OCI-LY3 (cell line): ENCODE data around the gene GFOD1.

Experiments
- H2AFZ ChIP-seq: fragments of 200-600, 300-600 bp; shearing (Covaris generic); 2 replicates; pipeline ENCODE4 v1.6.0; 2014; ENCODE audit warnings: antibody characterized with exemption, low read depth, low read length
- H3K27ac ChIP-seq: fragments of 200-600, 300-600 bp; sonication (generic); 2 replicates; pipeline ENCODE4 v1.5.1; 2014; ENCODE audit warnings: mild to moderate bottlenecking, low read length, moderate library complexity, mixed read lengths
- H3K27me3 ChIP-seq: fragments of 200-600, 300-600 bp; sonication (generic); 2 replicates; pipeline ENCODE4 v1.6.1; 2014; ENCODE audit warnings: low read depth, low read length, mixed read lengths
- H3K36me3 ChIP-seq: fragments of 200-600, 300-600 bp; sonication (generic); replicated peaks from 2 replicates; pipeline ENCODE3; 2014; ENCODE audit warnings: low read depth, low read length, mixed read lengths
- H3K4me1 ChIP-seq: fragments of 300-600, 200-600 bp; sonication (generic); 2 replicates; pipeline ENCODE4 v1.6.1; 2014; ENCODE audit warnings: low read length, mixed read lengths
- H3K4me2 ChIP-seq: fragments of 200-600, 300-600 bp; sonication (generic); 2 replicates; pipeline ENCODE4 v1.6.1; 2014; ENCODE audit warnings: low read length, mixed read lengths
- H3K4me3 ChIP-seq: fragments of 300-600, 200-600 bp; sonication (generic); 2 replicates; pipeline ENCODE4 v1.5.1; 2014; ENCODE audit warnings: antibody characterized with exemption, mild to moderate bottlenecking, low read length, moderate library complexity
- H3K79me2 ChIP-seq: fragments of 300-600, 200-600 bp; shearing (Covaris generic); 2 replicates; pipeline ENCODE4 v1.6.1; 2014; ENCODE audit warnings: mild to moderate bottlenecking, low read length, mixed read lengths
- H3K9ac ChIP-seq: fragments of 300-600, 200-600 bp; shearing (Covaris generic); 2 replicates; pipeline ENCODE4 v1.6.0; 2014; ENCODE audit warnings: mild to moderate bottlenecking, low read length, moderate library complexity
- H3K9me3 ChIP-seq: fragments of 200-600, 300-600 bp; shearing (Covaris generic); 2 replicates; pipeline ENCODE4 v1.6.1; 2014; ENCODE audit warnings: low read length, mixed read lengths; ENCODE audit not compliant: insufficient read depth
- H4K20me1 ChIP-seq: fragments of 200-600, 300-600 bp; sonication (generic); 2 replicates; pipeline ENCODE4 v1.6.1; 2016; ENCODE audit warnings: low read length, mixed read lengths; ENCODE audit not compliant: insufficient read depth
- EZH2phosphoT487 ChIP-seq: fragments of 200-600 bp; shearing (Covaris generic); IDR thresholded peaks from 2 replicates; pipeline ENCODE4 v1.6.1; 2018; ENCODE audit warnings: antibody characterized with exemption, mixed run types, low read depth
- TF ChIP-seq, protein P1 (sequence below): fragments of 200-600, 300-600 bp; sonication (generic); IDR thresholded peaks from 2 replicates; pipeline ENCODE4 v1.5.1; 2014; ENCODE audit warnings: antibody characterized with exemption, low read length, low read depth

GFOD1 gene

DNA sequence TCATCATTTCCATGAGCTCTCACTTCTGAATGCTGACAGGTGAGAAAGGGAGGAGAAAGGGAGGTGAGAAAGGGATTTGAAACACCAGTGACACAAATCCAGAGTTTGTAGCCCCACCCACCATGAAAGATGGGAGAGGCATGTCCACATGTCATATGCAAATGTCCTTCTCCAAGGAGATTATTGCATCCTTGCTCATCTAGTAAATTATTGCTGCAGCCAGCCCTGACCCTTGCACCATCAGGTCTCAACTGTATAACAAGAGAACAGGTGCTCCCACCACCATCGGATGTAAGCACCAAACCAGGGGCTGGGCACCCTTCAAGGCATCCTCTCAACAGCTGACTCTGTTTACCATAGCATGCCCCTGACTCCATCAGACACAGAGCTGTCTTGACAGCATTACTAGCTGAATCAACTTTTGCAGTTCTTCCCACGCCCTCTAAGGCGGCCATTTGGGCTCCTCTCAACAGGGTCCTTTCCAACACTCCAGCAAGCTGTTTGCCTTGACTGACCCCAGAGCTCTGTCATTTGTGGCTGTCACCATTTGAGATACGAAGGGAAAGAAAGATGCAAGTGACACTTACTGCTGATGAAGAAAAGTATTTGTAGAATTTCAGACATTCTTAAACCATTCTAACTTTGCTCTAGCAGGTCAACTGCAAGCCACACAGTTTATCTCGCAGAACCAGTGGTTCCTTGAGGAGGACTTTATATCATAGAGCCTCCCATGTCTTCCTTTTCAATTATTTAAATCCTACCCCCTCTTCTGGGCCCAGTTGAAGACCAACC, 14.2 kb downstream of the GFOD1 start:
- Histone ChIP-seq H3K9ac (no peak overlapping the region), H3K27me3 (no peaks in the 10 kb centered on the region), H3K4me2 (no peak overlapping the region), H4K20me1 (no peaks in the 10 kb centered on the region), H3K4me3 (no peak overlapping the region), H3K36me3 (no peaks in the 10 kb centered on the region), H3K27ac (no peak overlapping the region), H3K9me3 (no peaks in the 10 kb centered on the region), H3K4me1 (no peaks in the 10 kb centered on the region), H2AFZ (no peak overlapping the region), H3K79me2 (no peaks in the 10 kb centered on the region)
- TF ChIP-seq, protein P1, sequence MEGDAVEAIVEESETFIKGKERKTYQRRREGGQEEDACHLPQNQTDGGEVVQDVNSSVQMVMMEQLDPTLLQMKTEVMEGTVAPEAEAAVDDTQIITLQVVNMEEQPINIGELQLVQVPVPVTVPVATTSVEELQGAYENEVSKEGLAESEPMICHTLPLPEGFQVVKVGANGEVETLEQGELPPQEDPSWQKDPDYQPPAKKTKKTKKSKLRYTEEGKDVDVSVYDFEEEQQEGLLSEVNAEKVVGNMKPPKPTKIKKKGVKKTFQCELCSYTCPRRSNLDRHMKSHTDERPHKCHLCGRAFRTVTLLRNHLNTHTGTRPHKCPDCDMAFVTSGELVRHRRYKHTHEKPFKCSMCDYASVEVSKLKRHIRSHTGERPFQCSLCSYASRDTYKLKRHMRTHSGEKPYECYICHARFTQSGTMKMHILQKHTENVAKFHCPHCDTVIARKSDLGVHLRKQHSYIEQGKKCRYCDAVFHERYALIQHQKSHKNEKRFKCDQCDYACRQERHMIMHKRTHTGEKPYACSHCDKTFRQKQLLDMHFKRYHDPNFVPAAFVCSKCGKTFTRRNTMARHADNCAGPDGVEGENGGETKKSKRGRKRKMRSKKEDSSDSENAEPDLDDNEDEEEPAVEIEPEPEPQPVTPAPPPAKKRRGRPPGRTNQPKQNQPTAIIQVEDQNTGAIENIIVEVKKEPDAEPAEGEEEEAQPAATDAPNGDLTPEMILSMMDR: no peak
- TF ChIP-seq EZH2phosphoT487: no peak

DNA sequence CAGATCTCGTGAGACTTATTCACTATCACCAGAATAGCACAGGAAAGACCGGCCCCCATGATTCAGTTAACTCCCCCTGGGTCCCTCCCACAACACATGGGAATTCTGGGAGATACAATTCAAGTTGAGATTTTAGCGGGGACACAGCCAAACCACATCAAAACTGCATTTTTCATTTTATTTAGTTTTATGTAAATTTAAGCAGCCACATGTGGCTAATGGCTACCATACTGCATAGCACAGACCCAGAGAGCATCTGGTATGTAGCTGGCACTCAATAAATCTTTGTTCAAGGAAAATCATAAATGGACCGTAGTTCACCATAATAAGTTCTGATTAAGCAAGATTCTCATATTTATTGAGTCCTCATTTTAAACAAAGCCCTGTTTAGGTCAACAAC, 15.3 kb downstream of the GFOD1 start:
- H3K4me2 ChIP-seq: no peak overlapping the region
- no peaks in the 10 kb centered on the region for H4K20me1 ChIP-seq
- no peaks in the 10 kb centered on the region for H3K4me1 ChIP-seq
- H3K27ac ChIP-seq: no peak overlapping the region
- no peaks in the 10 kb centered on the region for H3K36me3 ChIP-seq
- H3K9me3 ChIP-seq: no peaks in the 10 kb centered on the region
- no peak overlapping the region for H2AFZ ChIP-seq
- no peaks in the 10 kb centered on the region for H3K79me2 ChIP-seq
- H3K9ac ChIP-seq: no peak overlapping the region
- no peaks in the 10 kb centered on the region for H3K27me3 ChIP-seq
- H3K4me3 ChIP-seq: no peak overlapping the region
- TF ChIP-seq EZH2phosphoT487: no peak
- TF ChIP-seq, protein P1: no peak

DNA sequence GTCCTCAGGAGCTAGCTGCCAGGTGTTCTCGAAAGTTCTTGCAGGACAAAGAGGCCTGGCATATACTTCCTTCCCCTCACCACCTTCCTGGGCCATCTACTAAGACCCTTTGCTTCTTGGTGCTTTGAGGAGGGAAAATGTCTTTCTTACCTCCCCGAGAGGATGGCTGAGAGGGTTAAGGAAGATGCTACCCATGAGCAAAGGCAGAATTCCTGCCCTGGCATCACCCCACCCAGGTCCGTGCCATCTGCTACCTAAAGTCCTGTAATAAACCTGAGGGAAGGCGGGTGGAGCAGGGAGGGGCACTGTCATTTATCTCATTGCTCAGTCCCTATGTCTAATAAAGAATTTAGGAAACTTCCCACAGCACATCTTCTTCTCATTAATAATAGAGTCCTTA, 16.2 kb downstream of the GFOD1 start:
- no peaks in the 10 kb centered on the region for H3K27me3 ChIP-seq
- H2AFZ ChIP-seq: no peak overlapping the region
- no peaks in the 10 kb centered on the region for H3K9me3 ChIP-seq
- no peak overlapping the region for H3K4me2 ChIP-seq
- H3K4me1 ChIP-seq: no peaks in the 10 kb centered on the region
- H3K27ac ChIP-seq: no peak overlapping the region
- H3K79me2 ChIP-seq: no peaks in the 10 kb centered on the region
- H3K9ac ChIP-seq: no peak overlapping the region
- H3K4me3 ChIP-seq: no peak overlapping the region
- no peak for TF ChIP-seq EZH2phosphoT487
- TF ChIP-seq, protein P1: no peak
- H4K20me1 ChIP-seq: no peaks in the 10 kb centered on the region
- no peaks in the 10 kb centered on the region for H3K36me3 ChIP-seq

DNA sequence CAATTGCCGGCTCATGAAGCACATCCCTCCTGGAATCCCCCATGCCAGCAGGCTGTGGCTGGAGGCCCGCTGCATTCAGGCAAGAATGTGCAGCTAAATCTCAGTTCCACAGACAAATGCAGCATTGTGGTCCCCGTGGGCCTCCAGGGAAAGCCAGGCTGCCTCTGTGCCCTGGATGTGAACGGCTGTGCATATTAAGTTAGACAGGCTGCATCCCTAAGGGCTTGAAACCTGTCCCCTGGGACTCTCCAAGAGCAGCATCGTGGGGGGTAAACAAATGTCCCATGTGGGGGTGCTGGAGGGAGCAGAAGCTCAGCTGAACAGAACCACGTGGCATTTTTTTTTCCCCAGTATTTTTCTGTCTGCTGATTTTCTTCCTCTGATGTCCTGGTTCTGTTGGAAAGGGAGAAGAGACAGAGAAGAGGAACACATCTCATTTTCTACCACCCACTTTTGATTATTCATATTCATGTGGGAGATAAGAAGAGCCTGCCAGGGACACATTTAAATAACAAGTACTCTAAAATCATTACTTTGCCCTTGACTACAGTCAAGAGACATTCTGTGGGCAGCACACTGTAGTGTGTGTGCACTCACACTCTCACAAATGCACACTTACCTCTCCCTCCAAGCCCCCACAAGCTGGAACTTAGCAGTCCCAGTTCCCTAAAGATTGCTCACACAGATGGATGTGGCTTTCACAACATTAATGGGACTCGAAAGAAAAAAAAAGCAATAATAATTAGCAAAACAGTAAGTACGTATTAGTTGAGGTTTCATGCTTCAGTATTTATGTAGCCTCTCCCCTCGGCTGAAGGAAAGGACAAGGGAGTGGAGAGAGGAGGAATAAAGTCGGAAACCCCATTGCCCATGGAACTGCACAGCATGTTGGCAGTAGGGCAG, 16.9 kb downstream of the GFOD1 start:
- H3K36me3 ChIP-seq: no peaks in the 10 kb centered on the region
- no peak overlapping the region for H3K27ac ChIP-seq
- no peaks in the 10 kb centered on the region for H3K27me3 ChIP-seq
- H3K9me3 ChIP-seq: no peaks in the 10 kb centered on the region
- no peak overlapping the region for H2AFZ ChIP-seq
- no peak overlapping the region for H3K9ac ChIP-seq
- H3K4me3 ChIP-seq: no peak overlapping the region
- TF ChIP-seq, protein P1: no peak
- no peak for TF ChIP-seq EZH2phosphoT487
- no peaks in the 10 kb centered on the region for H3K79me2 ChIP-seq
- H3K4me2 ChIP-seq: no peak overlapping the region
- H3K4me1 ChIP-seq: no peaks in the 10 kb centered on the region
- H4K20me1 ChIP-seq: no peaks in the 10 kb centered on the region
